Left lung (tissue), 10 donors: ENCODE data around the gene OLFM1. TPM values are rescaled to one million over a fixed set of nuclear protein-coding genes. Genes with fewer than 3 reads are reported as not detected.
A peak's percentile ranks its signal among the peaks of the same experiment; 100 is the strongest.

ENCODE experiments used
- ATAC-seq: fragments of 200-7000 bp; cut with Tn5 transposase; one replicate; pipeline ENCODE4 v1.9.1; 2020; ENCODE audit warnings: moderate library complexity
- DNase-seq, 4 donors: peaks; one replicate each; pipeline ENCODE4 v3.0.0-alpha.2; 2013 to 2020
- H3K27ac ChIP-seq, 2 donors: fragments of 200-600 bp; sonication (generic) in 1 of 2; one replicate each; pipeline versions ENCODE4 v1.5.0 to v1.8.0; 2020 to 2021
- H3K27me3 ChIP-seq, 2 donors: fragments of 200-600 bp; sonication (generic) in 1 of 2; one replicate each; pipeline versions ENCODE4 v1.5.0 to v1.8.0; 2020 to 2021
- H3K36me3 ChIP-seq, 2 donors: fragments of 200-600 bp; sonication (generic) in 1 of 2; one replicate each; pipeline versions ENCODE4 v1.5.0 to v1.8.0; 2020 to 2021
- H3K4me1 ChIP-seq, 2 donors: fragments of 200-600 bp; one replicate each; pipeline ENCODE4 v1.8.0; 2021
- H3K4me3 ChIP-seq, 2 donors: fragments of 200-600 bp; sonication (generic) in 1 of 2; one replicate each; pipeline versions ENCODE4 v1.5.0 to v1.8.0; 2020 to 2021; ENCODE audit warnings: mild to moderate bottlenecking in 1 of 2
- H3K9me3 ChIP-seq, 2 donors: fragments of 200-600 bp; sonication (generic) in 1 of 2; one replicate each; pipeline versions ENCODE4 v1.5.0 to v1.8.0; 2020 to 2021
- intact Hi-C, 2 donors: fragments of 100-400 bp; cut with DNase I; formaldehyde crosslinking; loops; one replicate each; pipeline versions ENCODE4 v1.11.2 to v1.14.2; 2022
- polyA plus RNA-seq, 6 donors: library from polyadenylated mRNA; unstranded; fragments of 120-200 nt; gene quantifications; one replicate each; pipeline ENCODE4 v1.2.1, GENCODE V29; 2013; ENCODE audit not compliant: insufficient read length in 6 of 6
- total RNA-seq, 2 donors: library from RNA; stranded (reverse); fragmentation: NEBNext Ultra II Directional; extraction: Animal tissue kit (Norgen Biotek cat#: 25700); gene quantifications; one replicate each; pipeline ENCODE4 v1.2.1, GENCODE V29; 2021
- TF ChIP-seq, protein P1 (sequence below), 2 donors: fragments of 200-600 bp; sonication (generic) in 1 of 2; IDR thresholded peaks; one replicate each; pipeline versions ENCODE4 v1.5.0 to v1.8.0; 2021; ENCODE audit warnings: antibody characterized with exemption in 2 of 2
- donor health status: DM: no; HTN: yes; CAD: no.
- donor health status: DM: no; HTN: no; CAD: no.

Gene OLFM1
- total and polyA plus RNA-seq, 8 donors, result 6.8 to 21.5 (median 14.3) TPM

DNA sequence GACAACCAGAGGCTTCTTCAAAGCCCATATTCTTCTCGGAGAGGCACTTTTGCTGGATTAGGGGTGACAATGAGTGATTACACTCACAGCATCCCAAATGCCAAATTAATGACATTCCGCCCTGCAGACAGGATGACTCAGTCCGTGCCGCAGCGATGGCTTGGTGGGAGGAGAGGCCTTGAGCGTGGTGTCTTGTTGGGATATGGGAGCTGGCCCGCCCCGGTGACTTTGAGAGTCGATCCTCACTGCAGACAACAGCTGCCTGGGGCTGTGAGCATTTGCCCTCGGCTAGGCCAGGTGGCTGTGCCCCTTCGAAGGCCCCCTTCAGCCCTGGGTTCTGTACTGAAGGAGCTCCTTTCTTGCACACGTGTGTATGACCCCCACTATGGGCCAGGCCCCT, 29.8 kb downstream of the OLFM1 start:
- DNase-seq (no peak), ATAC-seq (no peak)
- Histone ChIP-seq H3K27me3 (peaks cover 0 to 9% of the 10 kb centered on the region in 2 donors), H3K27ac (no peak overlapping the region), H3K9me3 (no peaks in the 10 kb centered on the region), H3K4me3 (no peak overlapping the region), H3K36me3 (peaks cover 0 to 5% of the 10 kb centered on the region in 2 donors), H3K4me1 (no peaks in the 10 kb centered on the region)
- intact Hi-C loops, result no loop called here
- TF ChIP-seq, protein P1, sequence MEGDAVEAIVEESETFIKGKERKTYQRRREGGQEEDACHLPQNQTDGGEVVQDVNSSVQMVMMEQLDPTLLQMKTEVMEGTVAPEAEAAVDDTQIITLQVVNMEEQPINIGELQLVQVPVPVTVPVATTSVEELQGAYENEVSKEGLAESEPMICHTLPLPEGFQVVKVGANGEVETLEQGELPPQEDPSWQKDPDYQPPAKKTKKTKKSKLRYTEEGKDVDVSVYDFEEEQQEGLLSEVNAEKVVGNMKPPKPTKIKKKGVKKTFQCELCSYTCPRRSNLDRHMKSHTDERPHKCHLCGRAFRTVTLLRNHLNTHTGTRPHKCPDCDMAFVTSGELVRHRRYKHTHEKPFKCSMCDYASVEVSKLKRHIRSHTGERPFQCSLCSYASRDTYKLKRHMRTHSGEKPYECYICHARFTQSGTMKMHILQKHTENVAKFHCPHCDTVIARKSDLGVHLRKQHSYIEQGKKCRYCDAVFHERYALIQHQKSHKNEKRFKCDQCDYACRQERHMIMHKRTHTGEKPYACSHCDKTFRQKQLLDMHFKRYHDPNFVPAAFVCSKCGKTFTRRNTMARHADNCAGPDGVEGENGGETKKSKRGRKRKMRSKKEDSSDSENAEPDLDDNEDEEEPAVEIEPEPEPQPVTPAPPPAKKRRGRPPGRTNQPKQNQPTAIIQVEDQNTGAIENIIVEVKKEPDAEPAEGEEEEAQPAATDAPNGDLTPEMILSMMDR (IDR thresholded peaks at IDR 0.05), result no peak

DNA sequence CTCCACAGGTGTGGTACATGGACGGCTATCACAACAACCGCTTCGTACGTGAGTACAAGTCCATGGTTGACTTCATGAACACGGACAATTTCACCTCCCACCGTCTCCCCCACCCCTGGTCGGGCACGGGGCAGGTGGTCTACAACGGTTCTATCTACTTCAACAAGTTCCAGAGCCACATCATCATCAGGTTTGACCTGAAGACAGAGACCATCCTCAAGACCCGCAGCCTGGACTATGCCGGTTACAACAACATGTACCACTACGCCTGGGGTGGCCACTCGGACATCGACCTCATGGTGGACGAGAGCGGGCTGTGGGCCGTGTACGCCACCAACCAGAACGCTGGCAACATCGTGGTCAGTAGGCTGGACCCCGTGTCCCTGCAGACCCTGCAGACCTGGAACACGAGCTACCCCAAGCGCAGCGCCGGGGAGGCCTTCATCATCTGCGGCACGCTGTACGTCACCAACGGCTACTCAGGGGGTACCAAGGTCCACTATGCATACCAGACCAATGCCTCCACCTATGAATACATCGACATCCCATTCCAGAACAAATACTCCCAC, 32.1 kb downstream of the OLFM1 start:
- TF ChIP-seq, protein P1 (IDR thresholded peaks at IDR 0.05), result no peak
- DNase-seq (no peak), ATAC-seq (no peak)
- H3K36me3 ChIP-seq, result peaks cover 0 to 5% of the 10 kb centered on the region in 2 donors
- intact Hi-C loops, result no loop called here
- H3K9me3 ChIP-seq, result no peaks in the 10 kb centered on the region
- no peaks in the 10 kb centered on the region for H3K4me1 ChIP-seq
- H3K27ac ChIP-seq, result no peak overlapping the region
- peaks cover 0 to 6% of the 10 kb centered on the region in 2 donors for H3K27me3 ChIP-seq
- no peak overlapping the region for H3K4me3 ChIP-seq

DNA sequence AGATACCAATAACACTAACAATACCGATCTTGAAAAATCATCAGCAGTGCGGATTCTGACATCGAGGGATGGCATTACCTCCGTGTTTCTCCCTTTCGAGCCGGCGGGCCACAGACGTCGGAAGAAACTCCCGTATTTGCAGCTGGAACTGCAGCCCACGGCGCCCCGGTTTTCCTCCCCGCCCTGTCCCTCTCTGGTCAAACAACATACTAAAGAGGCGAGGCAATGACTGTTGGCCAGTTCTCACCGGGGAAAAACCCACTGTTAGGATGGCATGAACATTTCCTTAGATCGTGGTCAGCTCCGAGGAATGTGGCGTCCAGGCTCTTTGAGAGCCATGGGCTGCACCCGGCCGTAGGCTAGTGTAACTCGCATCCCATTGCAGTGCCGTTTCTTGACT, 32.8 kb downstream of the OLFM1 start:
- H3K27me3 ChIP-seq, result peaks cover 0 to 6% of the 10 kb centered on the region in 2 donors
- no peaks in the 10 kb centered on the region for H3K4me1 ChIP-seq
- TF ChIP-seq, protein P1 (IDR thresholded peaks at IDR 0.05), result no peak
- no peak for ATAC-seq
- intact Hi-C loops, result no loop called here
- DNase-seq, result peak in 1 of 4 donors; percentile 70
- H3K4me3 ChIP-seq, result no peak overlapping the region
- H3K36me3 ChIP-seq, result peaks cover 0 to 5% of the 10 kb centered on the region in 2 donors
- no peaks in the 10 kb centered on the region for H3K9me3 ChIP-seq
- H3K27ac ChIP-seq, result no peak overlapping the region

DNA sequence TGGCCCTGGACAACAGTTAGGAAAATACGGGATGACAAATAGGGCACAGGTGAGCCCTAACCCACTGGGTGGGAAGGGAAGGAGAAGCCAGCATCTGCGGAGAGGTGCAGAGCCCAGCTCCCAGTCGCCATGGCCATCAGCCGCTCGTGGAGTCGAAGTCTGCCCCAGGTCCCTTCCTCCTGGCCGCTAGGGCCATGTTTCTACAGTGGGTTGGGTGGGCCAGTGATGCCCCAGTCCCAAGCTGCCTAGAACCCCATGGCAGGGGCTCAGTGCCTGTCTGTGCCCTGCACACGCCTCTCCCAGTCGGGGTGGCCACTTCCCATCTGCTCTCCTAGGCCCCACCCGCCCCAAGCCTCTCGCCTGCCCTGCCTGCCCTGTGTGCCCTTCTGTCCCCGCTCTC, 34.8 kb downstream of the OLFM1 start:
- peak in 1 of 4 donors; percentile 41 for DNase-seq
- no peak for ATAC-seq
- H3K27me3 ChIP-seq, result peaks cover 0 to 12% of the 10 kb centered on the region in 2 donors
- intact Hi-C loops, result no loop called here
- TF ChIP-seq, protein P1 (IDR thresholded peaks at IDR 0.05), result no peak
- H3K9me3 ChIP-seq, result no peaks in the 10 kb centered on the region
- H3K4me3 ChIP-seq, result no peak overlapping the region
- peaks cover 0 to 5% of the 10 kb centered on the region in 2 donors for H3K36me3 ChIP-seq
- no peaks in the 10 kb centered on the region for H3K4me1 ChIP-seq
- H3K27ac ChIP-seq, result no peak overlapping the region

DNA sequence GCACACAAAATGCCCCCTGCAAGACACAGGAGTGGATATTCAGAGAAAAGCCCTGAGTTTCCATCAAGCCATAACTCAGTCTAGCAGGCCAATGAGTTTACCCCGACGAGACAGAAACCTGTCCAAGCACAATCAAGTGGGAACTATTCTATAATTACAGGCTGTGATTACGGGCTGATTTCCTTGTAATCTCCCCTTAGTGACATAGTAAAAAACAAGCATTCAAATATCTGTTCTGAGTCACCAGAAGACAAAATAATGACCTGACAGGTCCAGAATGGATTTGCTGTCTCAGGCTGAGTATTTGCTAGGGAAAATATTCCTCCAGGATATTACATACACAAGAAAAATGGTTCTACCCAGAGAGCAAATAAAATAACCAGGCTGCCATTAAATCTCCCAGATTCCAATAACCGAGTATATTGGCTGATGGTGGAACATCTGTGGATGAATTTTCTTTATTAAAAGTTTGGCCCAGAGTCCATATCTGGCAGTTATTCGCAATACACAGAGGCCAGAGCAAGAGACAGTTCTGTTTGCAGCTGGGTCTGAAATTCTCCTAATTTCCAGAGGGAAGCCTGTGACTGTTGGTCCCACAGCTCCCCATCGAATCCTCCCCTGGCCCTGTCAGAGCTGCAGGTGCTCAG, 35.8 kb downstream of the OLFM1 start:
- Histone ChIP-seq H3K4me3 (no peak overlapping the region), H3K36me3 (peaks cover 0 to 5% of the 10 kb centered on the region in 2 donors), H3K27ac (no peak overlapping the region), H3K9me3 (no peaks in the 10 kb centered on the region), H3K27me3 (peaks cover 0 to 17% of the 10 kb centered on the region in 2 donors), H3K4me1 (no peaks in the 10 kb centered on the region)
- ATAC-seq (no peak), DNase-seq (no peak)
- intact Hi-C loops, result no loop called here
- TF ChIP-seq, protein P1 (IDR thresholded peaks at IDR 0.05), result no peak
